ENCODE measurements around the gene PYCR2.

- TF ChIP-seq CTCF (conservative IDR thresholded peaks at IDR 0.05; ENCODE audit: low read depth, low read length) (no peak), EZH2phosphoT487 (IDR thresholded peaks at IDR 0.05; ENCODE audit: borderline replicate concordance, low read length) (no peak)
These were observed 39.9 kb upstream of the PYCR2 start for GRCh38 chr1:225963735-225964530.

Data from PC-3 (cell line).